ENCODE measurements around the gene EDIL3.

GRCh38 chr5:84344788-84345187 lies 39.9 kb downstream of the EDIL3 start:
- TF ChIP-seq CTCF (IDR thresholded peaks at IDR 0.05) = no peak
- TF ChIP-seq EP300 (IDR thresholded peaks at IDR 0.05) = no peak
- no peak for TF ChIP-seq POLR2A (IDR thresholded peaks at IDR 0.05)

All from tibial nerve (tissue), 4 donors.